BLaER1 (cell line): Measurements from ENCODE around the gene PNPLA5.
"Not testable (repeated sequence)": the region's sequence is repeated elsewhere in the genome, so short reads cannot be mapped to it uniquely, and the experiment has no call there.

Source experiments
- H3K27ac ChIP-seq: shearing (Covaris generic); formaldehyde crosslinking; 2 replicates; pipeline ENCODE4 v1.8.1; 2022
- H3K27me3 ChIP-seq: shearing (Covaris generic); formaldehyde crosslinking; 2 replicates; pipeline ENCODE4 v1.8.1; 2022
- H3K36me3 ChIP-seq: shearing (Covaris generic); formaldehyde crosslinking; 2 replicates; pipeline ENCODE4 v1.8.1; 2022
- H3K4me1 ChIP-seq: shearing (Covaris generic); formaldehyde crosslinking; 2 replicates; pipeline ENCODE4 v1.8.1; 2022
- H3K4me2 ChIP-seq: shearing (Covaris generic); formaldehyde crosslinking; 2 replicates; pipeline ENCODE4 v1.8.1; 2022
- H3K4me3 ChIP-seq: shearing (Covaris generic); formaldehyde crosslinking; 2 replicates; pipeline ENCODE4 v1.8.1; 2022
- H3K9ac ChIP-seq: shearing (Covaris generic); formaldehyde crosslinking; 2 replicates; pipeline ENCODE4 v1.8.1; 2022
- H3K9me3 ChIP-seq: shearing (Covaris generic); formaldehyde crosslinking; 2 replicates; pipeline ENCODE4 v1.8.1; 2022
- H4K20me1 ChIP-seq: shearing (Covaris generic); formaldehyde crosslinking; 2 replicates; pipeline ENCODE4 v1.8.1; 2022
- Cebpa-rat ChIP-seq: shearing (Covaris generic); IDR thresholded peaks from 2 replicates; pipeline ENCODE4 v1.8.1; 2022

Gene PNPLA5

DNA sequence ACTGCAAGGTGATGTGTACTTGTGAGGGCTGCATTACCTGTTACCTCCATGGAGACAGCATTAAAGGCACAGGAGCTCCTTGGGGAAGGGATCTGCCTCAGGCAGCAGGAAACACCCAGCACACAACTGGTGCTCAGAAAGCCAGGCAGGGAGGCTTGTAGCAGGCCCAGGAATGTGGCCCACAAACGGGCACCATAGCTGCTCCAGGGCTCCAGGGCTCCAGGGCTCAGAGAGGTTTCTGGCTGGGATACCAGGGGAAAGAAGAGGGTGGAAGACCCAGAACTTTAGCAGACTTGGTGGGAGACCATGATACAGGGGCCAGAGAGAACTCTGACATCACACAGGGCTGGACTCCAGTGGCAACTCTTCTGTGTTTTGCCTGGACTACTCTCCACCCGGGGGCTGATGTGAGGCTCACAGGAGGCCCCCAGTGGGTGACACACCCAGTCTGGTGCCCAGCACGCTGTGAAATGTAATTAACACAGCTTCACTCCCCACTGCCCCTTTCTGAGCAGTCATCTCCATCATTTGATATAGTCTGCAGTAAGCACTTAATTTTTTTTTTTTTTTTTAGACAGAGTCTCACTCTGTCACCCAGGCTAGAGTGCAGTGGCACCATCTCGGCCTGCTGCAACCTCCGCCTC, 14.8 kb downstream of the PNPLA5 start:
- Histone ChIP-seq H3K4me1 (no peaks in the 10 kb centered on the region), H3K4me3 (no peak overlapping the region), H3K9ac (no peak overlapping the region), H3K36me3 (no peaks in the 10 kb centered on the region), H3K9me3 (no peaks in the 10 kb centered on the region), H3K27me3 (no peaks in the 10 kb centered on the region), H3K27ac (no peak overlapping the region), H3K4me2 (no peak overlapping the region), H4K20me1 (no peaks in the 10 kb centered on the region)
- no peak for TF ChIP-seq Cebpa-rat

- Histone ChIP-seq H3K9ac (no peak overlapping the region), H3K4me3 (no peak overlapping the region), H3K4me1 (no peaks in the 10 kb centered on the region), H3K36me3 (no peaks in the 10 kb centered on the region), H3K9me3 (no peaks in the 10 kb centered on the region), H4K20me1 (no peaks in the 10 kb centered on the region), H3K27me3 (no peaks in the 10 kb centered on the region), H3K4me2 (no peak overlapping the region), H3K27ac (no peak overlapping the region)
- no peak for TF ChIP-seq Cebpa-rat
These were observed 22.0 kb downstream of the PNPLA5 start for GRCh38 chr22:43869799-43870198.

DNA sequence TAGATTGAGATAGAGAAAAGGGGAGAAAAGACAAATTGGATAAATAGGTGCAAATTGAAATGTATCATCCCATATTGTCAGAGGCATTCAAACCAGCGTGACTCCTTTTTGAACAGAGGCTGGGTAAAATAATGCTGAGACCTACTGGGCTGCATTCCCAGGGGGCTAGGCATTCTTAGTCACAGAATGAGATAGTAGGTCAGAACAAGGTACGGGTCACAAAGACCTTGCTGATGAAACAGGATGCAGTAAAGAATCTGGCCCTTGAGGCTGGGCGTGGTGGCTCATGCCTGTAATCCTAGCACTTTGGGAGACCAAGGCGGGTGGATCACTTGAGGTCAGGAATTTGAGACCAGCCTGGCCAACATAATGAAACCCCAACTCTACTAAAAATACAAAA, 22.8 kb downstream of the PNPLA5 start:
- not testable (repeated sequence) for H3K27me3 ChIP-seq, H3K4me3 ChIP-seq, H3K4me2 ChIP-seq, H3K27ac ChIP-seq, H3K36me3 ChIP-seq, H3K9ac ChIP-seq, H3K9me3 ChIP-seq, H4K20me1 ChIP-seq, H3K4me1 ChIP-seq

DNA sequence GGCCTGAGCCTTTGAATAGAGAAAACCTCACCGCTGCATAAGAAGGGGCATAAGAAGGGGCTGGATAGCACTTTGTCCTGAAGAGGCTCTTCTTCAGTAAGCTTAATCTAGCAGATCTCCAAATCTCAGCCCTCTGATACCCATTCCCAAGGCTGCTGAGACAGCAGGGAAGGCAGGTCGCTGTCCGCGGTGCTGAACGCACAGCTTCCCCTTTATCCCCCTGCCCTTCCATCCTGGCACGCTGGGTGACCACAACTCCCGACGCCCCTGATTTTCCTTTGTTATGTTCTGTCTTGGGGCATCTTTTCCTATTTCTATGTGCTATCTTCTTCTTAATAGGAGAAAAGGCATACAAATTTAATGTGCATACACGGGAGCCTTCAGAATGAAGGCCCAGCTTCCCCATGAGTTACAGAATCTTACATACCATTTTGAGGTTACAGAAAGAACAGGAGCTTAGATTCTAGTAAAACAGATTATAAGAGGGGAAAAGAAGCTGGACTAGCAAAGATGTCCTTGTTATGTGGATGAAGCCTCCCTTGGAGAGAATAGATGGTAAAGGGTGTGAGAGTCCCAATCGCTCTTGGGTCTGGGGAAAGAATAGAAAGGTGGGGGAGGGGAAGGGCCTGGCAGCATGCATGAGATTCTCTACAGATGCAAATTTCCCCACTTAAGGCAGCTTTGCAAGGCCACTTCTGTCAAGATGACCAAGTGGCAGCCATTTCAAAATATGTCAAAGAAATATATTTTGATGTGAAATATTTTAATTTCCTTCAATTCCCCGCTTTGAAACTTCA, 23.8 kb downstream of the PNPLA5 start:
- no peaks in the 10 kb centered on the region for H3K36me3 ChIP-seq
- H4K20me1 ChIP-seq = no peaks in the 10 kb centered on the region
- no peaks in the 10 kb centered on the region for H3K27me3 ChIP-seq
- no peak for TF ChIP-seq Cebpa-rat
- H3K27ac ChIP-seq = no peak overlapping the region
- no peak overlapping the region for H3K9ac ChIP-seq
- no peaks in the 10 kb centered on the region for H3K4me1 ChIP-seq
- no peak overlapping the region for H3K4me3 ChIP-seq
- no peak overlapping the region for H3K4me2 ChIP-seq
- no peaks in the 10 kb centered on the region for H3K9me3 ChIP-seq

- TF ChIP-seq Cebpa-rat = no peak
These were observed 29.0 kb downstream of the PNPLA5 start for GRCh38 chr22:43862882-43863202.

GRCh38 chr22:43862074-43862881, 29.5 kb downstream of the PNPLA5 start, which contains the start of gene SULT4A1:
TSS of gene SULT4A1 (minus strand) at chr22:43862513. CDS start at chr22:43862382, 131 bp downstream.
- H3K4me1 ChIP-seq = 0 out of 2 replicates have a peak, but pooled peaks cover 6% of the 10 kb centered on the region
- H3K9me3 ChIP-seq = peaks cover under 1% of the 10 kb centered on the region; the same call in 1 of the 2 replicates
- H3K27me3 ChIP-seq = no peaks in the 10 kb centered on the region
- no peak within 1 kb of the TSS for H3K9ac ChIP-seq
- no peak for TF ChIP-seq Cebpa-rat
- H3K36me3 ChIP-seq = no peaks in the 10 kb centered on the region
- H3K4me2 ChIP-seq = no peak within 1 kb of the TSS
- no peak within 1 kb of the TSS for H3K27ac ChIP-seq
- no peak within 1 kb of the TSS for H3K4me3 ChIP-seq
- no peaks in the 10 kb centered on the region for H4K20me1 ChIP-seq

More at GRCh38 chr22:43862882-43863202, 29.0 kb downstream of the PNPLA5 start:
- no peaks in the 10 kb centered on the region for H3K36me3 ChIP-seq
- no peak overlapping the region for H3K4me2 ChIP-seq
- H3K9ac ChIP-seq = no peak overlapping the region
- H3K9me3 ChIP-seq = no peaks in the 10 kb centered on the region; the same call in 1 of the 2 replicates
- H3K27me3 ChIP-seq = no peaks in the 10 kb centered on the region
- H3K4me3 ChIP-seq = no peak overlapping the region
- H3K27ac ChIP-seq = no peak overlapping the region
- 0 out of 2 replicates have a peak, but pooled peaks cover 6% of the 10 kb centered on the region for H3K4me1 ChIP-seq
- H4K20me1 ChIP-seq = no peaks in the 10 kb centered on the region

- no peaks in the 10 kb centered on the region for H3K27me3 ChIP-seq
- H3K27ac ChIP-seq = no peak overlapping the region
- no peak overlapping the region for H3K4me2 ChIP-seq
- peaks cover 8% of the 10 kb centered on the region for H3K9me3 ChIP-seq
- H4K20me1 ChIP-seq = no peaks in the 10 kb centered on the region
- no peak overlapping the region for H3K9ac ChIP-seq
- no peak for TF ChIP-seq Cebpa-rat
- H3K4me1 ChIP-seq = 0 out of 2 replicates have a peak, but pooled peaks cover 12% of the 10 kb centered on the region
- no peak overlapping the region for H3K4me3 ChIP-seq
- H3K36me3 ChIP-seq = no peaks in the 10 kb centered on the region
These were observed 30.3 kb downstream of the PNPLA5 start for GRCh38 chr22:43861529-43861928.

GRCh38 chr22:43860831-43861230, 31.0 kb downstream of the PNPLA5 start:
- Histone ChIP-seq H3K4me3 (no peak overlapping the region), H3K4me2 (no peak overlapping the region), H3K9me3 (peaks cover 13% of the 10 kb centered on the region), H3K36me3 (no peaks in the 10 kb centered on the region), H3K27ac (no peak overlapping the region), H3K27me3 (no peaks in the 10 kb centered on the region), H3K9ac (no peak overlapping the region), H4K20me1 (no peaks in the 10 kb centered on the region), H3K4me1 (peaks cover 17% of the 10 kb centered on the region; the same call in 1 of the 2 replicates)
- TF ChIP-seq Cebpa-rat = no peak

DNA sequence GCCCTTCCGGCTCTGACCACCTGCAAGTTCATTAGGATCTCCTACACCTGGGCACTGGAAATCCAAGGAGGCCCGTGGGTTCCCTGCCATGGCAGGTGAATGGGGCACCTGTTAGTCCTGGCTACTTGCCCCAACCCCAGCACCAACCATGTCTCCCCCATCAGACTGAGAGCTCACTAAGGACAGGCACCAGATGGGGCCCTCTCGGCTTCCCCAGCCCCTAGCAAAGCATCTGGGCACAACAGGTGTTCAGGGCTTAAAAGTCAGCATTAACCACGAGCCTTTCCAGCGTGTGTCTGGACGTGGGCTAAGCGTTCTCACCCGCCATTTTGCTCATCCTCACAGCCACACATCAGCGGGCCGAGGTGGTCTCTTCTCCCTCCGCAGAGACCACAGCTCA, 31.7 kb downstream of the PNPLA5 start:
- H3K4me1 ChIP-seq = peaks cover 18% of the 10 kb centered on the region; the same call in 1 of the 2 replicates
- no peak overlapping the region for H3K4me3 ChIP-seq
- H3K9me3 ChIP-seq = peaks cover 13% of the 10 kb centered on the region
- H3K27ac ChIP-seq = no peak overlapping the region
- no peak overlapping the region for H3K4me2 ChIP-seq
- no peak for TF ChIP-seq Cebpa-rat
- no peaks in the 10 kb centered on the region for H3K36me3 ChIP-seq
- no peaks in the 10 kb centered on the region for H3K27me3 ChIP-seq
- no peak overlapping the region for H3K9ac ChIP-seq
- H4K20me1 ChIP-seq = no peaks in the 10 kb centered on the region
